GM23338 (cell line): ENCODE results near the gene NFIA.

ENCODE experiments used
- CREB1 ChIP-seq: fragments of 250-450 bp; sonication (Bioruptor Pico); IDR thresholded peaks from 2 replicates; pipeline ENCODE4 v1.5.0; 2020; ENCODE audit warnings: low read depth, mild to moderate bottlenecking, moderate library complexity
- EZH2 ChIP-seq: fragments of 200-600 bp; sonication (generic); IDR thresholded peaks from one replicate; pipeline ENCODE4 v1.8.0; 2017; ENCODE audit warnings: antibody characterized with exemption, mild to moderate bottlenecking, low read depth; ENCODE audit not compliant: unreplicated experiment
- EZH2phosphoT487 ChIP-seq: fragments of 200-600 bp; sonication (generic); IDR thresholded peaks from one replicate; pipeline ENCODE4 v1.8.1; 2018; ENCODE audit warnings: antibody characterized with exemption; ENCODE audit not compliant: unreplicated experiment
- JUNB ChIP-seq: IDR thresholded peaks from one replicate; pipeline ENCODE4 v1.6.1; 2016; ENCODE audit warnings: antibody characterized with exemption; ENCODE audit not compliant: unreplicated experiment
- POLR2AphosphoS5 ChIP-seq: IDR thresholded peaks from 2 replicates; pipeline ENCODE4 v1.6.1; 2016; ENCODE audit warnings: antibody characterized with exemption, low read depth
- ZNF114 ChIP-seq: fragments of 250-450 bp; sonication (Bioruptor Pico); IDR thresholded peaks from 2 replicates; pipeline ENCODE4 v1.5.0; 2020; ENCODE audit warnings: mild to moderate bottlenecking, moderate library complexity
- TF ChIP-seq, protein P1 (sequence below), 2 experiments: fragments of 200-600 bp in 1 of 2; sonication (generic) in 1 of 2; conservative IDR thresholded peaks; 2 replicates each; pipeline versions ENCODE4 v1.5.1 to v1.6.1; 2016 to 2017; ENCODE audit warnings: antibody characterized with exemption in 2 of 2, low read depth in 2 of 2, mild to moderate bottlenecking in 2 of 2, moderate library complexity in 1 of 2
- TF ChIP-seq, protein P2 (sequence below): IDR thresholded peaks from 2 replicates; pipeline ENCODE4 v1.6.1; 2016; ENCODE audit warnings: antibody characterized with exemption
- TF ChIP-seq, protein P3 (sequence below): IDR thresholded peaks from one replicate; pipeline ENCODE4 v1.6.1; 2018; ENCODE audit warnings: antibody characterized with exemption; ENCODE audit not compliant: unreplicated experiment

DNA sequence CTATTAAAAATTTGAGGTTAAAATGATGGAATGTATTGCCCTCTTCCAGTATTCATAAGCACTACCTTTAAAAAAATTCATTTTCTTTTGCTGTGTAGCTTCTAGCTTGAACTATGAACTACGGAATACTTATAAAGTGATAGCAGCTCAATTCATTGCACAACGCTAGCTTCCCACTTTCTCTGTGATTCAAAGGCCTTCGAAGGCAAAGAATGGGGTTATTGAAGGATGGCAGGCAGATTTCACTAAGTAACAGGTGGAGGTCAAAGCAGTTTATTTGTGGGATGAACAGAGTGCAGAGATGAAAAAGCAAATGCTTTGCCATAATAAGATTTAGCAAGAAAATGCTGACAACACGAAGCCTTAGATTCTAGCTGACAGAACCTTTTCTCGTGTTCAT lies 290.6 kb downstream of the NFIA start:
- TF ChIP-seq, protein P1, sequence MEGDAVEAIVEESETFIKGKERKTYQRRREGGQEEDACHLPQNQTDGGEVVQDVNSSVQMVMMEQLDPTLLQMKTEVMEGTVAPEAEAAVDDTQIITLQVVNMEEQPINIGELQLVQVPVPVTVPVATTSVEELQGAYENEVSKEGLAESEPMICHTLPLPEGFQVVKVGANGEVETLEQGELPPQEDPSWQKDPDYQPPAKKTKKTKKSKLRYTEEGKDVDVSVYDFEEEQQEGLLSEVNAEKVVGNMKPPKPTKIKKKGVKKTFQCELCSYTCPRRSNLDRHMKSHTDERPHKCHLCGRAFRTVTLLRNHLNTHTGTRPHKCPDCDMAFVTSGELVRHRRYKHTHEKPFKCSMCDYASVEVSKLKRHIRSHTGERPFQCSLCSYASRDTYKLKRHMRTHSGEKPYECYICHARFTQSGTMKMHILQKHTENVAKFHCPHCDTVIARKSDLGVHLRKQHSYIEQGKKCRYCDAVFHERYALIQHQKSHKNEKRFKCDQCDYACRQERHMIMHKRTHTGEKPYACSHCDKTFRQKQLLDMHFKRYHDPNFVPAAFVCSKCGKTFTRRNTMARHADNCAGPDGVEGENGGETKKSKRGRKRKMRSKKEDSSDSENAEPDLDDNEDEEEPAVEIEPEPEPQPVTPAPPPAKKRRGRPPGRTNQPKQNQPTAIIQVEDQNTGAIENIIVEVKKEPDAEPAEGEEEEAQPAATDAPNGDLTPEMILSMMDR (conservative IDR thresholded peaks at IDR 0.05; ENCODE audit: low read depth in 2 of 2): no peak
- TF ChIP-seq EZH2 (no peak), POLR2AphosphoS5 (no peak), CREB1 (CRISPR knock-in tag) (no peak), JUNB (no peak), EZH2phosphoT487 (no peak), ZNF114 (CRISPR knock-in tag) (no peak)
- TF ChIP-seq, protein P2, sequence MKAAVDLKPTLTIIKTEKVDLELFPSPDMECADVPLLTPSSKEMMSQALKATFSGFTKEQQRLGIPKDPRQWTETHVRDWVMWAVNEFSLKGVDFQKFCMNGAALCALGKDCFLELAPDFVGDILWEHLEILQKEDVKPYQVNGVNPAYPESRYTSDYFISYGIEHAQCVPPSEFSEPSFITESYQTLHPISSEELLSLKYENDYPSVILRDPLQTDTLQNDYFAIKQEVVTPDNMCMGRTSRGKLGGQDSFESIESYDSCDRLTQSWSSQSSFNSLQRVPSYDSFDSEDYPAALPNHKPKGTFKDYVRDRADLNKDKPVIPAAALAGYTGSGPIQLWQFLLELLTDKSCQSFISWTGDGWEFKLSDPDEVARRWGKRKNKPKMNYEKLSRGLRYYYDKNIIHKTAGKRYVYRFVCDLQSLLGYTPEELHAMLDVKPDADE: no peak
- TF ChIP-seq, protein P3, sequence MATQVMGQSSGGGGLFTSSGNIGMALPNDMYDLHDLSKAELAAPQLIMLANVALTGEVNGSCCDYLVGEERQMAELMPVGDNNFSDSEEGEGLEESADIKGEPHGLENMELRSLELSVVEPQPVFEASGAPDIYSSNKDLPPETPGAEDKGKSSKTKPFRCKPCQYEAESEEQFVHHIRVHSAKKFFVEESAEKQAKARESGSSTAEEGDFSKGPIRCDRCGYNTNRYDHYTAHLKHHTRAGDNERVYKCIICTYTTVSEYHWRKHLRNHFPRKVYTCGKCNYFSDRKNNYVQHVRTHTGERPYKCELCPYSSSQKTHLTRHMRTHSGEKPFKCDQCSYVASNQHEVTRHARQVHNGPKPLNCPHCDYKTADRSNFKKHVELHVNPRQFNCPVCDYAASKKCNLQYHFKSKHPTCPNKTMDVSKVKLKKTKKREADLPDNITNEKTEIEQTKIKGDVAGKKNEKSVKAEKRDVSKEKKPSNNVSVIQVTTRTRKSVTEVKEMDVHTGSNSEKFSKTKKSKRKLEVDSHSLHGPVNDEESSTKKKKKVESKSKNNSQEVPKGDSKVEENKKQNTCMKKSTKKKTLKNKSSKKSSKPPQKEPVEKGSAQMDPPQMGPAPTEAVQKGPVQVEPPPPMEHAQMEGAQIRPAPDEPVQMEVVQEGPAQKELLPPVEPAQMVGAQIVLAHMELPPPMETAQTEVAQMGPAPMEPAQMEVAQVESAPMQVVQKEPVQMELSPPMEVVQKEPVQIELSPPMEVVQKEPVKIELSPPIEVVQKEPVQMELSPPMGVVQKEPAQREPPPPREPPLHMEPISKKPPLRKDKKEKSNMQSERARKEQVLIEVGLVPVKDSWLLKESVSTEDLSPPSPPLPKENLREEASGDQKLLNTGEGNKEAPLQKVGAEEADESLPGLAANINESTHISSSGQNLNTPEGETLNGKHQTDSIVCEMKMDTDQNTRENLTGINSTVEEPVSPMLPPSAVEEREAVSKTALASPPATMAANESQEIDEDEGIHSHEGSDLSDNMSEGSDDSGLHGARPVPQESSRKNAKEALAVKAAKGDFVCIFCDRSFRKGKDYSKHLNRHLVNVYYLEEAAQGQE: no peak
